AG04450 (cell line): ENCODE results near the gene ATP8A2. TPM values are rescaled to one million over a fixed set of nuclear protein-coding genes. Genes with fewer than 3 reads are reported as not detected.

Source experiments
- CTCF ChIA-PET: fragments of 300-600, 350-600 bp; formaldehyde crosslinking; extraction: SDS; loops from one replicate; lab custom pipeline; 2022; ENCODE audit warnings: antibody characterized with exemption, inconsistent platforms; lab: Charles Lee
- POLR2A ChIA-PET: fragments of 350-600 bp; formaldehyde crosslinking; extraction: SDS; loops from one replicate; lab custom pipeline; 2021; ENCODE audit warnings: antibody characterized with exemption, inconsistent platforms; lab: Yijun Ruan, JAX
- DNase-seq: peaks from one replicate; pipeline ENCODE4 v3.0.0-alpha.2; 2011; ENCODE audit warnings: low read depth, low spot score
- H3K27ac ChIP-seq: one replicate; pipeline ENCODE4 v1.5.1; 2012; ENCODE audit warnings: low read depth, low read length, control low read depth
- H3K27me3 ChIP-seq: one replicate; pipeline ENCODE4 v1.6.0; 2012; ENCODE audit warnings: low read length; ENCODE audit not compliant: control insufficient read depth, insufficient read depth
- H3K4me3 ChIP-seq: 2 replicates; pipeline ENCODE4 v1.5.1; 2011; ENCODE audit warnings: mild to moderate bottlenecking, low read depth, low read length, control low read depth
- H3K9me3 ChIP-seq: 2 replicates; pipeline ENCODE4 v1.5.1; 2012; ENCODE audit warnings: low read length; ENCODE audit not compliant: control insufficient read depth, insufficient read depth
- polyA plus RNA-seq: library from polyadenylated mRNA; depleted of rRNA; stranded (reverse); fragments of >200 nt; gene quantifications from 2 replicates; pipeline ENCODE4 v1.2.3, GENCODE V29; 2011
- TF ChIP-seq, protein P1 (sequence below): IDR thresholded peaks from 2 replicates; pipeline ENCODE4 v1.5.1; 2011; ENCODE audit warnings: low read depth, low read length, control low read depth, inconsistent platforms

ATP8A2 gene
- polyA plus RNA-seq, 1 experiment, result 0.19 TPM

DNA sequence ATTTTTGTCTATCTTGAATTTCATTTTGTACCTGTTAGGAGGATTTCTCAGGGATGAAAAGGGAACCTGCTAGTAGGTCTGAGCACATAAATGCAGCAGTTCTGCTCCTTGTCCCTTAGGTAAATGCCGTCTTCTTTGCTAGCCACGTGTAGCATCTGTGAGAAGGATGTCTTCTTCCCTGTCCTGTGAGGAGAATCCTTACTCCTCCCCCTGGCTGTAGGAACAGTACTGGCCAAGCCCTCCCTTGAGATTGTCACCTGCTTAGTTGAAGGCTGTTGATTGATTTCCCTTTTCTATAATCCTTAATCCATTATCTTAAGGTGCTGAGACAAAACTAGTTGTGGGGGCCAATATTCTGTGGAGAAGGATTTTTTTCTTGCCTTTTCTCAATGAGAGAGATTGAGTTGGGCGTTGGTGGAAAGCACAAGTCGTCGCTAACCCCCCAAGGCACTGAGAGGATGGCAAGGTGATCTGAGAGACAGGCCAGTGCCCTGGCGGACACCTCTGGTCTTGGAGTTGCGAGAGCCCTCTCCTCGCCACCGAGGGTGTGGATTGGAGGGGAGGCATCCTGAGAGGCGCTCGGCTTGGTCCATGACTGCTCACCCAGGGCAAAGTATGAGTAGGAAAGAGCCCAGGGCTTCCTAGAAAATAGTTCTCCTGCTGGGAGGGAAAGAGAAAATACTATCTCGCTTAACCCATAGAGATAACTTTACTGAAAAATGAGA, 216.7 kb downstream of the ATP8A2 start:
- CTCF ChIA-PET, result no interaction called here
- POLR2A ChIA-PET, result no interaction called here

GRCh38 chr13:25598421-25598820, 226.6 kb downstream of the ATP8A2 start:
- TF ChIP-seq, protein P1, sequence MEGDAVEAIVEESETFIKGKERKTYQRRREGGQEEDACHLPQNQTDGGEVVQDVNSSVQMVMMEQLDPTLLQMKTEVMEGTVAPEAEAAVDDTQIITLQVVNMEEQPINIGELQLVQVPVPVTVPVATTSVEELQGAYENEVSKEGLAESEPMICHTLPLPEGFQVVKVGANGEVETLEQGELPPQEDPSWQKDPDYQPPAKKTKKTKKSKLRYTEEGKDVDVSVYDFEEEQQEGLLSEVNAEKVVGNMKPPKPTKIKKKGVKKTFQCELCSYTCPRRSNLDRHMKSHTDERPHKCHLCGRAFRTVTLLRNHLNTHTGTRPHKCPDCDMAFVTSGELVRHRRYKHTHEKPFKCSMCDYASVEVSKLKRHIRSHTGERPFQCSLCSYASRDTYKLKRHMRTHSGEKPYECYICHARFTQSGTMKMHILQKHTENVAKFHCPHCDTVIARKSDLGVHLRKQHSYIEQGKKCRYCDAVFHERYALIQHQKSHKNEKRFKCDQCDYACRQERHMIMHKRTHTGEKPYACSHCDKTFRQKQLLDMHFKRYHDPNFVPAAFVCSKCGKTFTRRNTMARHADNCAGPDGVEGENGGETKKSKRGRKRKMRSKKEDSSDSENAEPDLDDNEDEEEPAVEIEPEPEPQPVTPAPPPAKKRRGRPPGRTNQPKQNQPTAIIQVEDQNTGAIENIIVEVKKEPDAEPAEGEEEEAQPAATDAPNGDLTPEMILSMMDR, result no peak
- no peaks in the 10 kb centered on the region for H3K9me3 ChIP-seq
- no peak overlapping the region for H3K4me3 ChIP-seq
- POLR2A ChIA-PET, result no interaction called here
- no peaks in the 10 kb centered on the region for H3K27me3 ChIP-seq
- H3K27ac ChIP-seq, result no peak overlapping the region
- DNase-seq, result no peak
- CTCF ChIA-PET, result no interaction called here

More for the DNA sequence above, 216.7 kb downstream of the ATP8A2 start:
- TF ChIP-seq, protein P1, result no peak
- no peaks in the 10 kb centered on the region for H3K9me3 ChIP-seq
- H3K27me3 ChIP-seq, result no peaks in the 10 kb centered on the region
- DNase-seq, result no peak
- no peak overlapping the region for H3K27ac ChIP-seq
- H3K4me3 ChIP-seq, result no peak overlapping the region

- TF ChIP-seq, protein P1, result no peak
- no peak overlapping the region for H3K4me3 ChIP-seq
- ChIA-PET POLR2A (no interaction called here), CTCF (no interaction called here)
- H3K27ac ChIP-seq, result no peak overlapping the region
- H3K27me3 ChIP-seq, result no peaks in the 10 kb centered on the region
- DNase-seq, result no peak
- no peaks in the 10 kb centered on the region for H3K9me3 ChIP-seq
Observed at GRCh38 chr13:25602176-25602575, 230.4 kb downstream of the ATP8A2 start.

GRCh38 chr13:25604106-25604505, 232.3 kb downstream of the ATP8A2 start:
- CTCF ChIA-PET, result no interaction called here

DNA sequence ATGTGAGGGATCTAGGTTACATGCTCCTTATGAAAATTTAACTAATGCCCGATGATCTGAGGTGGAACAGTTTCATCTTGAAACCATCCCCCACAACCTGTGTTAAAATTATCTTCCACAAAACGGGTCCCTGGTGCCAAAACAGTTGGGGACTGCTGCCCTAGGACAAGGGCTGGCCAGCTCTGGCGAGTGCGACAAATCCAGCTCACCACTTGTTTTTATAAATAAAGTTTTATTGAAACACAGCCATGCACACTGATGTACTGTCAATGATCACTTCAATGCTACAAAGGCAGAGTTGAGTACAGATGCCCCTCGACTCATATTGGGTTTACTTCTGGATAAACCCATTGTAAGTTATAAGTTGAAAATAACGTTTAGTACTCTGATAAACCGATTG, 235.3 kb downstream of the ATP8A2 start:
- TF ChIP-seq, protein P1, result no peak
- Histone ChIP-seq H3K27ac (no peak overlapping the region), H3K9me3 (no peaks in the 10 kb centered on the region), H3K4me3 (no peak overlapping the region), H3K27me3 (no peaks in the 10 kb centered on the region)
- ChIA-PET CTCF (no interaction called here), POLR2A (no interaction called here)
- no peak for DNase-seq

More at GRCh38 chr13:25604106-25604505, 232.3 kb downstream of the ATP8A2 start:
- no peak overlapping the region for H3K4me3 ChIP-seq
- POLR2A ChIA-PET, result no interaction called here
- TF ChIP-seq, protein P1, result no peak
- no peak overlapping the region for H3K27ac ChIP-seq
- H3K27me3 ChIP-seq, result no peaks in the 10 kb centered on the region
- DNase-seq, result no peak
- no peaks in the 10 kb centered on the region for H3K9me3 ChIP-seq
